Myometrial cell (primary cell): ENCODE results near the gene ELAPOR1. TPM values are rescaled to one million over a fixed set of nuclear protein-coding genes. Genes with fewer than 3 reads are reported as not detected.

Source experiments
- total RNA-seq: library from RNA; depleted of rRNA; stranded (reverse); fragments of >200 nt; gene quantifications from 2 replicates; pipeline ENCODE4 v1.2.3, GENCODE V29; 2015

The ELAPOR1 gene
- 0.18 and 0.29 TPM in 2 replicates for total RNA-seq

GRCh38 chr1:109113590-109114341 lies at the start of gene ELAPOR1:
Gene ELAPOR1 (plus strand): TSS chr1:109114115. CDS start chr1:109114184, 69 bp downstream.

GRCh38 chr1:109075531-109076490 lies 38.1 kb upstream of the ELAPOR1 start, which contains the start of gene TAF13:
Gene TAF13 (minus strand): TSS chr1:109076003. CDS start chr1:109075947, 56 bp downstream.

GRCh38 chr1:109090196-109091077 lies 23.5 kb upstream of the ELAPOR1 start, which contains the start of gene TMEM167B:
Gene TMEM167B (plus strand): TSS chr1:109090764. CDS start chr1:109090873, 109 bp downstream.

Other genes starting within 250 kb of the ELAPOR1 start
- gene GPSM2, start 237.1 kb upstream of the ELAPOR1 start, total RNA-seq: 39.3 and 55.4 TPM in 2 replicates
- 23.1 and 30.0 TPM in 2 replicates for gene CLCC1, start 150.6 kb upstream of the ELAPOR1 start, total RNA-seq
- 8.4 and 10.6 TPM in 2 replicates for gene WDR47, start 72.0 kb upstream of the ELAPOR1 start, total RNA-seq
- 36.9 and 50.3 TPM in 2 replicates for gene TAF13, start 38.1 kb upstream of the ELAPOR1 start, total RNA-seq
- 21.0 and 33.8 TPM in 2 replicates for gene TMEM167B, start 23.4 kb upstream of the ELAPOR1 start, total RNA-seq
- gene SARS1, start 99.8 kb downstream of the ELAPOR1 start, total RNA-seq: 355 and 398 TPM in 2 replicates
- 0.29 and 0.35 TPM in 2 replicates for gene CELSR2, start 135.4 kb downstream of the ELAPOR1 start, total RNA-seq
- 35.4 and 42.1 TPM in 2 replicates for gene PSRC1, start 169.0 kb downstream of the ELAPOR1 start, total RNA-seq
- gene MYBPHL, start 192.9 kb downstream of the ELAPOR1 start, total RNA-seq: not detected in 2 replicates